ENCODE results near the gene EFEMP2.

GRCh38 chr11:65894034-65894591 is 21.5 kb upstream of the EFEMP2 start:
- TF ChIP-seq MAX (IDR thresholded peaks at IDR 0.05; ENCODE audit: low read depth, low read length) (no peak), POLR2A (IDR thresholded peaks at IDR 0.05; ENCODE audit: extremely low read depth, insufficient read length) (no peak)

Data from NB4 (cell line).